ENCODE results near the gene GRIN1. TPM values are rescaled to one million over a fixed set of nuclear protein-coding genes. Genes with fewer than 3 reads are reported as not detected.

Gene GRIN1
- total RNA-seq, 1 donor from 2014 or later: 0.05 TPM

DNA sequence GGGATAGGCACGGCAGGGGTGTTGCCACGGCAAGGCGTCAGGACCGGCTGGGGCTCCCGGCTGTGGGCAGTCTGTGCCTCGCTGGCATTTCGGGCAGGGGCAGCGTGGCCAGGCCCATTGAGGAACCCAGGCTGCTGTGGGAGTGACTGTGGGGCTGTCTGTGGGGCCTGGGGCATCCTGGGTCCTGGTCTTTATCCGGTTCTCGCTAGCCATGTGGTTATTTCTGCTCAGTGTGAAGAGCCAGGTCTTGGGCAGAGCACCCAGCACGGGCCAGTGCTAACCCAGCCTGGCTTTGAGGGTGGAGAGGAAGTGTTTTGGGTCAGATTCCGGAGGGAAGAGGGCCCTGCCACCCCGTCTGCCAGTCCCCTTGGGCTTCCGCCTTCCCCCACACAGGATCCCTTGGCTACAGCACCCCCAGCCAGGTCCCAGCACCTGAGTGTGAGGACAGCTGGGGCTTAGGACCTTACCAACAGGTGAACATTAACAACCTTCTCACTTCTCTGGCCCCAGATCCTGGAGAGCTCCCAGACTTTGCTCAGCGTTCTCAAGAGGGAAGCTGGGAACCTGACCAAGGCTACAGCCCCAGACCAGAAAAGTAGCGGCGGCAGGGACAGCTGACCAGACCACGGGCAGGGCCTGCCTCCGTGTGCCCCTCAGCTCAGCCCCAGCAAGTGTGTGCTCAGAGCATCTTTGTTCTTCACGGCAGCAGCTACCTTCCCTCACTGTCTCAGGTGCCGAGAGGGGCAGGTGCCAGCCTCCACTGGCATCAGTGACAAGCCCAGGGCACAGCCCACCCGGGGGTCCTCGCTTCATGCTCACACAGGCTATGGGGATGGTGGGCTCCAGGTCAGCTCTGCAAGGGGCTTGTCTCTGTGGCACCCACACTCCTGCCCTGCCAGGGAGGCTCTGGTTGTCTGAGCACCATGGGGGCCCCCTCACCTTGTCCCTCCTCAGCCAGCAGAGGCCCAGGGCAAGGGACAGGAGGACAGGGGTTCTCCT lies 50.6 kb downstream of the GRIN1 start:
- intact Hi-C loops (cut with micrococcal nuclease): loop anchor here (2.0 to 5.0 kb wide), 2 partner anchors 51 to 62 kb away; partner anchors contain the start of gene TUBB4B

DNA sequence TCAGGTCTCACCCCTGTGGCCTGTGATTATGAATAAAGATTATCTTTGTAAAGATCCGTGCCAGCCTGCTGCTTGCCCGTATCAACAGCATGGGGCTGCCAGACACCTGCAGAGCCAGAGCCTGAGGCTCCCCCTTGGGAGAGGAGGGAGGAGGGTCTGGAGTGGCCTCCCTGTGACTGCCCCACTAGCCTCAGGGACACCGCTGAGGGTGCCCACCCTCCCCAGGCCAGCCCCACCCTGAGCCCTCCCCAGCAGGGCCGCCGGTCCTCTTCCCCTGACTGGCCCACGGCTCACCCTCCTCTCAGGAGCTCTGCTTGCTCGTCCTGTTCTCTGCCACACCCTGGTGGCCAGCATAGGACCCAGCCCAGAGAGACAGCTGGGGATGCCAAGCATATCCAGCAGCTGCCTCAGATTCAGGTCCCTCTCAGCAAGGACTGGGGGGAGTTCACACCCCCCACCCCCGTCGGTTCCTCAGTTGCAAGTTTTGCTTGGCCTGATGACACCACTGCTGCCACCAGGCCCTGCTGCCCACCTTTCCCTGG lies 51.4 kb downstream of the GRIN1 start:
- intact Hi-C loops (cut with micrococcal nuclease): no loop called here

DNA sequence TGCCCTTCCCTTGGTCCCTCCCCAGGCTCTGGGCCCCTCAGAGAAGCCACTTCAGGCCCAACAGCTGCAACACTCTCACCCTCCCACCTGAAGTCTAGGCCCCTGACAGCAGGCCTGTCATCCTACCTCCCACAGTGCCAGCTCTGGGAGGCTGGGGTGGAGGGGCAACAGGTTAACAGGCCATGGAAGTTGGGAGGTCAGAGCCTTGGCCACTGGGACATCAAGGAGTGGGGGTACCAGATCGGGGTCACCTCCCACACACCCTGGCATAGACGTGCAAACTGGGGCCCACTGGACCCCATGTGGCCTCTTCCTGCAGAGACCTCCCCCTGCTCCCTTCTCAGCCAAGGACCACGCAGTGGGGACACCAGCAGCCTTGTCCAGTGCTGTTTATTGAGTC lies 52.3 kb downstream of the GRIN1 start:
- intact Hi-C loops (cut with micrococcal nuclease): no loop called here

DNA sequence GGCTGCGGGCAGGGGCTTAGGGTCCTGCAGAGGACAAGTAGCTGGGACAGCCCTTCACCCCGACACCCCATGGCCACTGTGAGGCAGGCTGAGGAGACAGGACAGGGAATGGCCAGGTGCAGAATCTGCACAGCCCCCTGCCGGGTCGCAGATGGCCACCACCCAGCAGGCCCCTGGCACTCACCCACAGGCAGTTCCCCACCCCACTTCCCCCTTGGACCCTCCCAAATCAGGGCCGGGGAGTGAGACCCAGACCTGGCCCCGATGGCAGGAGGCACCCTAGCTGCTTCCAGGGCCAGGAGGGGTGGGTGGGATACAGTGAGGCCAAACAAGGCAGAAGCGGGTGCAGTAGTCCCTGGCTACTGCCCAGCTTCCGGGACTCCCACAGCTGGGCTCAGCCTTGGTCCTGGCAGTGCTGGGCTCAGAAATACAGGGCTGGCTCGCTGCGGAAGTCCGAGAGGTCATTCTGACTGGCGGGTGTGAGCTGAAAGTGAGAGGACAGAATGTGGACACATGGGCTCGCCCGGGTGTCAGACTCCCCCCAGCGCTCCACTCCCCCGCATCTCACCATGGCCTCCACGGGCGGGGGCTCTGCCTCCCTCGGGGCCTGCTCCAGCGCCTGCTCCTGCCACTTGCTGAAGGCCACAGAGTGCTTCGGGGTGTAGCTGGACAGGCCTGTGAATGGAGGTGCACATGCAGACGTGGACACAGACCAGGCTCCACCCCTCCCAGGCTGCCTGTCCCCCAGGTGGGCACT lies 52.9 kb downstream of the GRIN1 start:
- intact Hi-C loops (cut with micrococcal nuclease): no loop called here

DNA sequence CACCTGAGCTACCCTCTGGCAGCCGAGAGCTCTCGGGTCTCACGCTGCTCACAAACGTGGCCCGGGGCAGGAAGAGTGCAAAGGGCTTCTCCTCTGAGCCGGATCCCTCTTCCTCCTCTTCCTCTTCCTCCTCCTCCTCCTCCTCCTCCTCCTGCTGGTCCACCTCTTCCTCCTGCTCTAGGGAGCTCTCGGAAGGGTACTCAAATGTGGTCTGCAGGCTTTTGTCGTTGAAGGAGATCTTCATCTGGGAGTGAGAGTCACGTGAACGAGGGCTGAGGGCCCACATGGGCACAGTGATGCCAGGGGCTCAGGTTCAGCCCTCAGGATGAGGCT lies 53.5 kb downstream of the GRIN1 start:
- intact Hi-C loops (cut with micrococcal nuclease): no loop called here

DNA sequence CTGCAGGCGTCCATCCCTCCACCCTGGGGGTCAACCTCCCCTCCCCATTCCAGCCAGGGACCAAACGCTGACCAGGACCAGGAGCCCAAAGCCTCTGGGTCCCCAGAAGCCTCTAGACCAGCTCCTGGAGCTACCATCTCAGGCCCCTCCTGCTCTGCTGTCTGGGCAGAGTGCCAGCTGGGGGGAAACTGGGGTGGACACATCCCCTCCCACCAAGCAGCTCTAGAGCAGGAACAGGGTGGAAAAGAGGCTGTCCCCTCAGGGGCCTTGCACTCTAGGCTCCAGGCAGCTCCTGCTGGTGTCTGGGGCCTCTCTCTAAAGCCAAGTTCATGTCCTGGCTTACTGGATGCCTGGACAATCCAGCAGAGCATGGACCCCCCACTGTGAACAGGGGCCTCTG lies 53.9 kb downstream of the GRIN1 start:
- intact Hi-C loops (cut with micrococcal nuclease): no loop called here

DNA sequence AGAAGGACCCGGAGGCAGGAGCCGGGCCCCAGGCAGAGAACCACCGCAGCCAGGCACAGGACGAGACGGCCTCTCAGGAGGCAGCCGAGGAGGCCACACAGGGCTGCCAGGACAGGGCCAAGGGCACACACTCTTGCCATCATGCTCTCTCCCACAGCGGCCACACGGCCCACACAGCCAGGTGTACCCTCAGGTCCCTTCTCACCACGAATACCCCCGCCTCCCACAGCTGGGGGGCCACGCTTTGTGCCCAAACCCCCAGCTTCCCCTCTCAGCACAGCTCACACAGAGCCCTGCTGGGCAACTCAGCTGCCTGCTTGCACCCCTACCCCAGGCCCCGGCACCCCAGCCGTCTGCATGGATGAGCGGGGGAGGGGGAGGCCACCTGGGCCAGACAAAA lies 54.8 kb downstream of the GRIN1 start:
- intact Hi-C loops (cut with micrococcal nuclease): no loop called here

DNA sequence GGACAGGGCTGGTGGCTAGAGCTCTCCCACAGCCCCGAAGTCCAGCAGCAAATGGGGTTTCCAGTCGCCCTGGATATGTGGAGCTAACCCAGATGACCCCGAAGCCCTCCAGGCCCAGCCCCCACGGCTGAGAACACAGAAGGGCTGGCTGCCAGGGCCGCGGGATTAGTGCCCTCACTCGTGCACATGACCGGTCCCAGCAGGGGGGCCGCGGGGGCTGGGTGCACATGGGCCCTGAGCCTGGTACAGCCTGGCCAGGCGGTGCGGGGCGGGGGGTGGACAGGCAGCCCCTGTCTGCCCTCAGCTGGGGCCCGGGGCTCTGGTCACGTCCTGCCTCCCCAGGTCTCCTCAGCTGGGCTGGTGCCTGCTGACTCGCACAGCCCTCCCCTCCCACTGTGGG lies 55.4 kb downstream of the GRIN1 start:
- intact Hi-C loops (cut with micrococcal nuclease): no loop called here

DNA sequence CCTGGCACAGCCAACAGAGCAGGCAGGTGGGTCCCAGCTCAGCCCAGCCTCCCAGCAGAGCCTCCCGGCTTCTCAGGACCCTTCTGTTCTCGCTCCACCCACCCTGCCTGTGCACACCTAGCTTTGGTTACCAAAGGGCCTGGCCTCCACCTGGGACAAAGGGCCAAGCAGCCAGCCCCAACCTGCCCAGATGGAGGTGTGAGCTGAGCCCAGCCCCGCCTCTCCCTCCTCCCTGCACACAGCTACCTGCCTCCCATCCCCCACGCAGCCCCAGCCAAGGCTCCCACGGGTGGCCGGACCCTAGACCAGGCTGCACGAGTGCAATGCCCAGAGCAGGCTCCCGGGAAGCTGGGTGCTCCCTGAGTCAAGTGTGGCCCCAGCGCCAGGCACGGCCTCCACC lies 56.0 kb downstream of the GRIN1 start:
- intact Hi-C loops (cut with micrococcal nuclease): no loop called here

DNA sequence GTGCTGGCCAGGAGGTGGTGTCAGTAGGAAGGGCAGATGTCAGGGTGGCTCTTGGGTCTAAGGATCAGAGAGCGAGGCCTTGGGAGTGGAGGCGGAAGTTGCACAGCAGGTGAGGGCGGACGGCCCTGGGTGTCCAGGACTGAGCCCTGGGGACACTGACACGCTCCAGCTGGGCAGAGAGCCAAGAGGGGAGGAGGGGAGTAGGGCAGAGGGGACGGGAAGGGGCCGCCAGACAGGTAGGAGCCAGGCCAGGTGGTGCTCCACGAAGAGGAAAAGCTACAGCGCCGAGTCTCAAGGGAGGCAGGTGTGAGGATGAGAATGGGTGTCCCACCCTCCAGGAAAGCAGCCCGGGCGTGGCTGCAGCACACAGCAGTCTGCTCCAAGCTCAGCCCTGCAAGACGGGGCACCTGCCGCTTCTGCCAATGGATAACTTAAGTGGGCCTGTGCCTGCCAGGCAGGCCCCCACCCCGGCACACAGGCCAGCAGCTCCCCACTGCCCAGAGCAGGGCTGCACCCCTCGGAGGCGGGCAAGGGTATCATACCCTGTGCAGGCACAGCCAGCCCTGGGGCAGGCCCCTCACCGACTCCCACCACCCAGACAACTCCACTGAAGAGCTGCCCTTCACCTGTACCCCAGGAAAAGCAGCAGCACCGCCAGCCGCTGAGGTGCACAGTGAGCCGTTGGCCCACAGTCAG lies 56.7 kb downstream of the GRIN1 start:
- intact Hi-C loops (cut with micrococcal nuclease): no loop called here

DNA sequence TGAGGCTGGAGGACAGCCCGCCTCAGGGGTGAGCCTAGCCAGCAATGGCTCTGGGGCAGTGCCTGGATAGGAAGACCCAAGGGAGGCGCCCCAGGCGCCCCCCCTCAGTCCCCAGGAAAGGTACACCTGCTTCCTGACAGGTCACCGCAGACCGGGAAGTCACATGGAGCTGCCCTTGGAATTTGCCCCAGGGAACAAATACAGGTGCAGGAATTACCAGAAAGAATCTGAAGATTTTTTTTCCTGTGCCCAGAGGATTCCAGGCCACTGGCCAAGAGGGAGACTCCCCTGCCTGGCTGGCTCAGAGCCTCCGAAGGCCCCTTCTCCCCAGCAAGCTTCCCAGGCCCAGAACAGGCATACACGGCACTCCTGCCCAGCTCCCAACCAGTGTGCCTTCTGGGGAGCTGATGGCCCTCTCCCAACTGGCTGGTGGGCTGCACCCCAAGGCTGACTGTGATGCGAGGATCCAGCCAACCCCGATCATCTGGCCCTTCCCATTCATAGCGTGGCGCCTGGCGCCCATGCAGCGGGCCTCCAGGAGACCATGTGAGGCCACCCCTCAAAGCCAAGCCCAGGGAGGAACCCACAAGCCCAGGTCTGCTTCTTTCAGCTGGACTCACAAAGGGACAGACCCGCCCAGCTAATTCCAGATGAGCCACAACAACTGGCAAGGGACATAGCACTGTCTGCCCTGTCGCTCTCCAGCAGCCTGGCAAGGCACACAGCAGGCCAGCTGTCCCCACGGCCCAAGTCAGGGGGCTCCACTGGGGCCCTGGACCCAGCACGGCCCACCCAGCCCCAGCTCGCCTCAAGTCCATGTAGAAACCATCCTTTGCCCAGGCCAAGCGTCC lies 59.3 kb downstream of the GRIN1 start:
- intact Hi-C loops (cut with micrococcal nuclease): no loop called here

DNA sequence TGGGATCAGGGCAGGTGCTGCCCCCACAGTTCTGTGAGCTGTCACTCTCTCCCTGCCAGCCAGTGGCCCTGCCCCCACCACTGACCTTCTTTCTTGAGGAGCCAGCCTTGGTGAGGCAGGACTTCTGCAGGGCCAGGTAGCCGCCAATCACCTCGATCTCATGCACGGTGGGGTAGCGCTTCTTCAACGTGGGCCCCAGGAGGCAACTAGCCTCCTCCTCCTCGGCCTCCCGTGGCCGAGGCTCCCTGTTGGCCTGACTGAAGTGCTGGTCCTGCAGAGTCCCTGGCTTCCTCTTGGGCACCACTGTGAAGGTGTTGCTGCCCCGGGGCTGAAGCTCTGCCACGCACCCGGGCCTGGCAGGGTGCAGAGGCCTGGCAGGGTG lies 59.9 kb downstream of the GRIN1 start:
- intact Hi-C loops (cut with micrococcal nuclease): no loop called here

DNA sequence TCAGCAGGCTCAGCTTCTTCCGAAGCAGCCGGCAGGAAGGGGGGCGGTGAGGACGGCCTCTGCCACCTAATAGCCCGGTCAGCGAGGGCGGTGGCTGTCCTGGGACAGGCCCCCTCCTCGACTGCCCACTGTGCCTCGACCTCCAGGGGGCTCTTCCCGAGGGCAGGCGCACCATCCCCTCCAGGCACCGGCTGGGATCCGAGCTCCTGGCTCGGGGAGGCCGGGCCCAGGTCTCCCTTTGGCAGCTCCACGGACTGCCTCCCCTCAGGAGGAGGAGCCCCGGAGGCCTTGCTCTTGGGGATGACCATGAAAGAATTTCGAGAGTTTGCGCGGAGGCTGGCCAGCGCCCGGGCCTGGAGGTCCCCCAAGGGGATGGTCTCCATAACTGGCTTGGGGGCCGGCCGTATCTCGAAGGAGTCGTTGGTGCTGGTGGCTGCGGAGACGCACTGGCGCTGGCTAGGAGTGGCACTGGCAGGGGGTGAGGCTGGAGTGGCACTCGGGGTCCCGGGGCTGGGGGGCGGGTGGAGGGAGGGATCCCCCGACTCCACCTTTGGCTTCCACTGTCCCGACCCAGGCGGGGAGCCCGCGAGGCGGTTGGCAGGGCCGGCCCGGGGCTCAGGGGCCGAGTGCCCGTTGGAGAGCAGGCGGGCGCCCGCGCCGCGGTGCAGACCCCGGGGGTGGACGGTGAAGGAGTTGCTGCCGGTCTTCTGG lies 60.6 kb downstream of the GRIN1 start:
- intact Hi-C loops (cut with micrococcal nuclease): loop anchor here (1.0 to 2.0 kb wide), 2 partner anchors 24 to 49 kb away; no protein-coding TSS in a partner anchor

DNA sequence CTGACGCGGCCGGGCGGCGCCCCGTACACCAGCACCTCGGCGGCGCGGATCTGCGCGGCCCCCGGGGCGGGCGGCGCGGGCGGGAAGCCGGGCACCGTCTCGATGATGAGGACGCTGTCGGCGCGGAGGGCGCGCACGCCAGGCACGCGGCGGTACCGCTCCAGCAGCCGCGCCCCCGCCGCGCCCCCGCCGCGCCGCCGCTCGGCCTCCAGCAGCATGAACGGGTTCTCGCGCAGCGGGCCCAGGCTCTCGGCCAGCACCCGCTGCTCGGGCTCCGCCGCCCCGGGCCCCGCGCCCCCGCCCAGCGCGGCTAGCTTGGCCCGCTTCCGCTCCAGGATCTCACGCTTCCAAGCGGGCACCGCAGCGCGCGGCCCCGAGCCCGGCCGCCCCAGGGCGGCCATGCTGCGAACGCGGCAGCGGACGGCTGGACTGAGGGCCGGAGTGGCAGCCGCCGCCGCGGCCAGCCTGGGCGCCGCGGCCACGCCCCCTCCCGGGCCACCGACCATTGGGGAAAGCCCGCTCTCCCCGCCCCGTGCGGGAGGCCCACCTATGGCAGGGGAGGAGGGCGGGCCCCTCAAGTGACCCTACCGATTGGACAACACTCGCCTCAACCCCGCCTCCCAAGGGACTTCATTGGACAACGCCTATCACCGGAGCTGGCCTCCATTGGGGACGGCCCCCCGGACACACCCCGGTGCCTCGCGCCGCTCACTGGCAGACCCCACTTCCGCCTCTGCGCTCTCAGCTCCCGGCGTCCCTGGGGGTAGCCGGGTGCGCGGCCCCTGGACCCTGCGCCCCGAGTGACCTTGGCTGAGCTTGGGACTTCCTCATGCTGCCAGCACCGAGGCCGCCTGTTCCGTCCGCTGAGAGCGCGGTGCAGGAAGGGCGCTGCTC lies 61.6 kb downstream of the GRIN1 start, which contains the start of gene TPRN:
Gene TPRN (minus strand): TSS at position 431 of the 894 bp plus-strand sequence. CDS start 30 bp downstream, at position 401.
- intact Hi-C loops (cut with micrococcal nuclease): loop anchor here (1.0 to 2.0 kb wide), 2 partner anchors 23 to 50 kb away; no protein-coding TSS in a partner anchor

DNA sequence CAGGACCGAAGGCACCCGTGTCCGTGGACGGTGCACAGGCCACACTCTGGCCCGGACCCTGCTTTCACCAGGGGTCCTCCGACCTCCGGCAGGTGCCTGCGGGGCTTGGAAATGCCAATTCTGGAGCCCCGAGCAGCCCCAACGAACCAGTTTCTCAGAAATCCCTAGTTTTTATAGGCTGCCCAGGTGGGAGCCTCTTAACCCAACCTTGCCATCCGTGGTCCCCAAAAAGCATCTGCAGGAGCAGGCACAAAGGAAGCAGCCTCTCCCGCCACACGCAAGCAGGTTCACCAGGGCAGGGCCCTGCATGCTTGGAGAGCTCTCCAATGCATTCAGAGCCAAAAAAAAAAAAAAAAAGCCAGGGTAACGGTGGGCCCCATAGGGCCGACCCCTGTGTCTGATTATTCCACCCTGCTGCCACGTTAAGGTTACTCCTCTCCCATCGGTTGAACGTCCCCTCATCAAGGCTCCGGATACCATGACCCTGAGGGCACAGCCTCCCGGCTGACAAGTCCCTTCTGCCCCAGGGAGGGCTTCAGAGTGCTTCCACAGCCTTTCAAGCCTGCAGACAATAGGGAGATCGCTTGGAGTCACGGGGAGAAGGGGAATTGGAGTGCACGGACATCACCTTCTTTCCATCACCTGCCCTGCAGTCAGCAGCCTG lies 62.4 kb downstream of the GRIN1 start:
- intact Hi-C loops (cut with micrococcal nuclease): loop anchor here (2.0 kb wide), 1 partner anchor 51 kb away; no protein-coding TSS in a partner anchor

DNA sequence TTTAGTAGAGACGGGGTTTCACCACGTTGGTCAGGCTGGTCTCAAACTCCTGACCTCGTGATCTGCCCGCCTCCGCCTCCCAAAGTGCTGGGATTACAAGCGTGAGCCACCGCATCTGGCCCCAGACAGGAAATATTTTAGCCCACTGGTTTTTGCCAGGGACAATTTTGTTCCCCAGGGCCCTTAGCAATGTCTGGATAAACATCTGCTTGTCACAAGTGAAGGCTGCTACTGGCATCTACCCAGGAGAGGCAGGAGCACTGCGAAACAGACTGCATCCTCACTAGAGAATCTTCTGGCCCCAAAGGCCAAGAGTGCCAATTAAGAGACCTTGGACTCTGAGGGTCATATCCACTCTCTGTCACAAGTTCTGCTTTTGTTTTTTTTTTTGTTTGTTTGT lies 64.0 kb downstream of the GRIN1 start:
- intact Hi-C loops (cut with micrococcal nuclease): no loop called here

DNA sequence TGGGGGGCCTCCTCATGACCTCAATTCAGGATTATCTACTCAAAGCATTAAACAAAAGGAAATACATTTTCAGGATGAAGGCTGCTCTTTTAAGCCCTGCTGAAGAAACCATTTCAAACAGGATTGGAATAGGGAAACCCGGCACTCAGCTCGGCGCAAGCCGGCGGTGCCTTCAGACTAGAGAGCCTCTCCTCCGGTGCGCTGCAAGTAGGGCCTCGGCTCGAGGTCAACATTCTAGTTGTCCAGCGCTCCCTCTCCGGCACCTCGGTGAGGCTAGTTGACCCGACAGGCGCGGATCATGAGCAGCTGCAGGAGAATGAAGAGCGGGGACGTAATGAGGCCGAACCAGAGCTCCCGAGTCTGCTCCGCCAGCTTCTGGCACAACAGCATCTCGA lies 65.8 kb downstream of the GRIN1 start:
- intact Hi-C loops (cut with micrococcal nuclease): loop anchor here (1.0 to 5.0 kb wide), 4 partner anchors 16 to 77 kb away; partner anchors contain the start of genes ANAPC2, SSNA1 and TUBB4B
